Gastrocnemius medialis (tissue), 4 donors: ENCODE results near the gene MDGA2.

Experiments
- CTCF ChIP-seq, 5 experiments: fragments of 450-650 bp in 3 of 5; fragments of 200-600 bp in 2 of 5; sonication (generic) in 2 of 5; IDR thresholded peaks in 4 of 5; conservative IDR thresholded peaks in 1 of 5; 1 replicate in 4 of 5; 2 replicates in 1 of 5; pipeline ENCODE4 v1.5.1; 2016 to 2019; ENCODE audit warnings: antibody characterized with exemption in 5 of 5, mild to moderate bottlenecking in 3 of 5, moderate library complexity in 3 of 5
- POLR2A ChIP-seq, 2 donors: fragments of 450-650 bp; IDR thresholded peaks; one replicate each; pipeline ENCODE4 v1.6.1; 2017; ENCODE audit warnings: antibody characterized with exemption in 2 of 2, mild to moderate bottlenecking in 2 of 2, moderate library complexity in 2 of 2

GRCh38 chr14:47270715-47271114 lies 404.7 kb downstream of the MDGA2 start:
- no peak for TF ChIP-seq CTCF (IDR thresholded peaks at IDR 0.05 in 4 of 5, conservative IDR thresholded peaks at IDR 0.05 in 1 of 5)
- no peak for TF ChIP-seq POLR2A (IDR thresholded peaks at IDR 0.05)
